Keratinocyte (primary cell): ENCODE measurements around the gene DAB1. TPM values are rescaled to one million over a fixed set of nuclear protein-coding genes. Genes with fewer than 3 reads are reported as not detected.

Experiments used
- DNase-seq: peaks from one replicate; pipeline ENCODE4 v3.0.0-alpha.2; 2011; ENCODE audit warnings: low read depth, missing footprints, low spot score
- FAIRE-seq: peaks from 2 replicates; lab custom pipeline; 2011; peaks lifted over from hg19 to GRCh38; lab: Jason Lieb, UNC
- H2AFZ ChIP-seq: 2 replicates; pipeline ENCODE4 v1.6.0; 2012; ENCODE audit warnings: low read length, control low read depth, inconsistent platforms; ENCODE audit not compliant: control insufficient read depth
- H3K27ac ChIP-seq: 2 replicates; pipeline ENCODE4 v1.5.1; 2011; ENCODE audit warnings: low read length; ENCODE audit not compliant: control insufficient read depth, insufficient read depth
- H3K27me3 ChIP-seq: 3 replicates; pipeline ENCODE4 v1.6.0; 2011; ENCODE audit warnings: low read length; ENCODE audit not compliant: control insufficient read depth, insufficient read depth; ENCODE audit errors: extremely low read depth
- H3K36me3 ChIP-seq, 2 experiments: 2 replicates in 1 of 2; 3 replicates in 1 of 2; pipeline ENCODE4 v1.5.1; 2011; ENCODE audit warnings: low read length in 2 of 2, mild to moderate bottlenecking in 1 of 2; ENCODE audit not compliant: control insufficient read depth in 2 of 2, insufficient read depth in 2 of 2; ENCODE audit errors: extremely low read depth in 1 of 2
- H3K4me1 ChIP-seq: 3 replicates; pipeline ENCODE4 v1.5.1; 2011; ENCODE audit warnings: low read length; ENCODE audit not compliant: control insufficient read depth, insufficient read depth; ENCODE audit errors: extremely low read depth
- H3K4me2 ChIP-seq: 3 replicates; pipeline ENCODE4 v1.6.0; 2011; ENCODE audit warnings: low read depth, low read length; ENCODE audit not compliant: control insufficient read depth, insufficient read depth; ENCODE audit errors: extremely low read depth
- H3K4me3 ChIP-seq, 3 experiments: fragments of 200-600 bp in 1 of 3; sonication (generic) in 1 of 3; 2 replicates in 2 of 3; 3 replicates in 1 of 3; pipeline ENCODE4 v1.5.1; 2011 to 2016; ENCODE audit warnings: low read length in 3 of 3, mild to moderate bottlenecking in 3 of 3, control low read depth in 2 of 3, inconsistent platforms in 1 of 3, low read depth in 1 of 3, mixed read lengths in 1 of 3, mixed run types in 1 of 3, moderate library complexity in 1 of 3; ENCODE audit not compliant: control insufficient read depth in 2 of 3, insufficient read depth in 2 of 3; ENCODE audit errors: extremely low read depth in 1 of 3
- H3K79me2 ChIP-seq: 2 replicates; pipeline ENCODE4 v1.6.0; 2012; ENCODE audit warnings: low read length; ENCODE audit not compliant: control insufficient read depth, insufficient read depth
- H3K9ac ChIP-seq: 3 replicates; pipeline ENCODE4 v1.6.0; 2011; ENCODE audit warnings: low read length; ENCODE audit not compliant: control insufficient read depth, insufficient read depth; ENCODE audit errors: extremely low read depth
- H3K9me1 ChIP-seq: 3 replicates; pipeline ENCODE4 v1.6.0; 2011; ENCODE audit warnings: low read length; ENCODE audit not compliant: control insufficient read depth, insufficient read depth; ENCODE audit errors: extremely low read depth
- H3K9me3 ChIP-seq: 2 replicates; pipeline ENCODE4 v1.5.1; 2012; ENCODE audit warnings: low read depth, low read length; ENCODE audit not compliant: control insufficient read depth
- H4K20me1 ChIP-seq: 3 replicates; pipeline ENCODE4 v1.6.0; 2011; ENCODE audit warnings: low read length; ENCODE audit not compliant: control insufficient read depth, insufficient read depth; ENCODE audit errors: extremely low read depth
- EZH2 ChIP-seq: IDR thresholded peaks from one replicate; pipeline ENCODE4 v1.6.1; 2012; ENCODE audit warnings: inconsistent platforms, mild to moderate bottlenecking, low read length, moderate library complexity
- dilution Hi-C: fragments of 300-500 bp; cut with MboI; formaldehyde crosslinking; loops from one replicate; pipeline ENCODE4 v1.7.0; 2020; ENCODE audit warnings: low sequenced_read_pairs; ENCODE audit not compliant: extremely low pct_ligation_motif_present
- polyA plus RNA-seq, 5 experiments: library from polyadenylated mRNA; depleted of rRNA in 3 of 5; stranded (reverse) in 3 of 5; stranded (forward) in 1 of 5; unstranded in 1 of 5; fragments of >200 nt; gene quantifications; 1 replicate in 1 of 5; 2 replicates in 3 of 5; 3 replicates in 1 of 5; pipeline versions ENCODE4 v1.2.1 to v1.2.3, GENCODE V29; 2011 to 2012; ENCODE audit warnings: missing spikeins in 2 of 5, low read depth in 1 of 5, low replicate concordance in 1 of 5
- TF ChIP-seq, protein P1 (sequence below), 3 experiments: IDR thresholded peaks in 1 of 3; conservative IDR thresholded peaks in 1 of 3; optimal IDR thresholded peaks in 1 of 3; 2 replicates in 2 of 3; 3 replicates in 1 of 3; pipeline versions ENCODE3 to v1.5.1; 2011; ENCODE audit warnings: low read length in 3 of 3, mild to moderate bottlenecking in 3 of 3, moderate library complexity in 2 of 3, control low read depth in 1 of 3, inconsistent platforms in 1 of 3; ENCODE audit not compliant: insufficient read depth in 2 of 3; ENCODE audit errors: extremely low read depth in 1 of 3

Gene DAB1
- polyA plus RNA-seq, 1 donor (not counting 4 experiments of a cell fraction or from before 2014, with no cell fraction given), result 0.01 TPM

- H3K27me3 ChIP-seq, result no peaks in the 10 kb centered on the region
Observed at GRCh38 chr1:57431400-57431799, 7.5 kb upstream of the DAB1 start.

DNA sequence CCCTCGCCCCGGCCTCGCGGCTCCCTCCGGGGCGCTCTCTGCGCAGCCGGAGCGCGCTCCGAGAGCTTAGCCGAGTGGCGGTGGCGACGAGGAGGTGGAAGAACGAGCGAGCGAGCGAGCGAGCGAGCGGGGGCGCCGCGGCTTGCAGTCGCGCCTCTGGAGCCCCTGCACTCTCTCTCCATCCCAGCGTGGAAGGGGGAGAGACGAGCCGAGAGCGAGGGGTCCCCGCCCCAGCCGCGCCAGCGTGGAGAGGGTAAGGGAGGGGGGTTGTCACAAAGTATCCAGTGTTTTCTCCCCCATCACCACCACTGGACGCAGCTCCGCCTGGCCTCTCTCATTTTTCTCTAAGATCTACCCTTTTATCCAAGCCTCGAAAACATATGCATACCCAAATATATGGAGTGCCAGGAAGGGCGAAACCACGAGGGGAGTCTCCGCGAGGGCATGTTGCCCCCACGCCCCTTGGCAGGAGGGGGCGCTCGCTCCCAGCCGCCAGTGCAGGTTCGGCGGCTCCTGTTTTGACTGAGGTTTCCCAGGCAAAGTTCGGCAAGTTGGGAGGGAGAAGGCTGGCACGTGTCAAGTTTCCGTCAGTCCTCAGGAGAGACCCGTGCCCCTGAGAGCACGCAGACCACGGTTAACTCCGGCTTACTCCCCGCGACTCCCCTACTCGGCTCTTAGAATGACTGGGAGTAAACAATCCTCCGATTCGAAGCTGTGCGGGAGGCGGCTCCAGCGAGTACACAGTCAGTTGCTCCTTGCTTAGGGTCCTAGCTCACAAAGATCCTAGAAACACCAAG lies 569 bp upstream of the DAB1 start:
- DNase-seq (no peak), FAIRE-seq (no peak)
- Histone ChIP-seq H3K4me3 (peak overlapping the region; percentile 28 to 52 (median 42)), H3K4me2 (peak overlapping the region; percentile 95), H4K20me1 (no peaks in the 10 kb centered on the region), H3K4me1 (peaks cover 8% of the 10 kb centered on the region), H3K9me1 (no peaks in the 10 kb centered on the region), H3K27me3 (peaks cover 59% of the 10 kb centered on the region), H3K9ac (no peak overlapping the region), H3K27ac (no peak overlapping the region), H3K79me2 (no peaks in the 10 kb centered on the region), H2AFZ (peak overlapping the region; percentile 58), H3K36me3 (no peaks in the 10 kb centered on the region), H3K9me3 (no peaks in the 10 kb centered on the region)
- TF ChIP-seq, protein P1, sequence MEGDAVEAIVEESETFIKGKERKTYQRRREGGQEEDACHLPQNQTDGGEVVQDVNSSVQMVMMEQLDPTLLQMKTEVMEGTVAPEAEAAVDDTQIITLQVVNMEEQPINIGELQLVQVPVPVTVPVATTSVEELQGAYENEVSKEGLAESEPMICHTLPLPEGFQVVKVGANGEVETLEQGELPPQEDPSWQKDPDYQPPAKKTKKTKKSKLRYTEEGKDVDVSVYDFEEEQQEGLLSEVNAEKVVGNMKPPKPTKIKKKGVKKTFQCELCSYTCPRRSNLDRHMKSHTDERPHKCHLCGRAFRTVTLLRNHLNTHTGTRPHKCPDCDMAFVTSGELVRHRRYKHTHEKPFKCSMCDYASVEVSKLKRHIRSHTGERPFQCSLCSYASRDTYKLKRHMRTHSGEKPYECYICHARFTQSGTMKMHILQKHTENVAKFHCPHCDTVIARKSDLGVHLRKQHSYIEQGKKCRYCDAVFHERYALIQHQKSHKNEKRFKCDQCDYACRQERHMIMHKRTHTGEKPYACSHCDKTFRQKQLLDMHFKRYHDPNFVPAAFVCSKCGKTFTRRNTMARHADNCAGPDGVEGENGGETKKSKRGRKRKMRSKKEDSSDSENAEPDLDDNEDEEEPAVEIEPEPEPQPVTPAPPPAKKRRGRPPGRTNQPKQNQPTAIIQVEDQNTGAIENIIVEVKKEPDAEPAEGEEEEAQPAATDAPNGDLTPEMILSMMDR (optimal IDR thresholded peaks at IDR 0.05 in 1 of 3, IDR thresholded peaks at IDR 0.05 in 1 of 3, conservative IDR thresholded peaks at IDR 0.05 in 1 of 3; ENCODE audit: extremely low read depth in 1 of 3, insufficient read depth in 2 of 3, low read length in 3 of 3), result peak; percentile 59 to 85 (median 82)
- TF ChIP-seq EZH2, result peak; percentile 75
- dilution Hi-C loops, result no loop called here

More at GRCh38 chr1:57431400-57431799, 7.5 kb upstream of the DAB1 start:
- no peaks in the 10 kb centered on the region for H3K79me2 ChIP-seq
- no peak overlapping the region for H3K4me2 ChIP-seq
- TF ChIP-seq, protein P1 (optimal IDR thresholded peaks at IDR 0.05 in 1 of 3, IDR thresholded peaks at IDR 0.05 in 1 of 3, conservative IDR thresholded peaks at IDR 0.05 in 1 of 3; ENCODE audit: extremely low read depth in 1 of 3, insufficient read depth in 2 of 3, low read length in 3 of 3), result no peak
- no peak for TF ChIP-seq EZH2
- no peak overlapping the region for H3K4me3 ChIP-seq
- no peaks in the 10 kb centered on the region for H4K20me1 ChIP-seq
- FAIRE-seq (no peak), DNase-seq (no peak)
- H3K36me3 ChIP-seq, result no peaks in the 10 kb centered on the region
- H3K9me1 ChIP-seq, result no peaks in the 10 kb centered on the region
- no peaks in the 10 kb centered on the region for H3K9me3 ChIP-seq
- no peak overlapping the region for H2AFZ ChIP-seq
- dilution Hi-C loops, result no loop called here
- no peak overlapping the region for H3K9ac ChIP-seq
- H3K4me1 ChIP-seq, result no peaks in the 10 kb centered on the region
- no peak overlapping the region for H3K27ac ChIP-seq
